Endothelial cell of hepatic sinusoid (primary cell): Measurements from ENCODE around the gene RTP5.

Experiments
- in situ Hi-C: cut with HindIII; loops from 2 replicates; pipeline ENCODE4 v1.10.0; 2017; ENCODE audit warnings: low sequenced_read_pairs

Gene RTP5

DNA sequence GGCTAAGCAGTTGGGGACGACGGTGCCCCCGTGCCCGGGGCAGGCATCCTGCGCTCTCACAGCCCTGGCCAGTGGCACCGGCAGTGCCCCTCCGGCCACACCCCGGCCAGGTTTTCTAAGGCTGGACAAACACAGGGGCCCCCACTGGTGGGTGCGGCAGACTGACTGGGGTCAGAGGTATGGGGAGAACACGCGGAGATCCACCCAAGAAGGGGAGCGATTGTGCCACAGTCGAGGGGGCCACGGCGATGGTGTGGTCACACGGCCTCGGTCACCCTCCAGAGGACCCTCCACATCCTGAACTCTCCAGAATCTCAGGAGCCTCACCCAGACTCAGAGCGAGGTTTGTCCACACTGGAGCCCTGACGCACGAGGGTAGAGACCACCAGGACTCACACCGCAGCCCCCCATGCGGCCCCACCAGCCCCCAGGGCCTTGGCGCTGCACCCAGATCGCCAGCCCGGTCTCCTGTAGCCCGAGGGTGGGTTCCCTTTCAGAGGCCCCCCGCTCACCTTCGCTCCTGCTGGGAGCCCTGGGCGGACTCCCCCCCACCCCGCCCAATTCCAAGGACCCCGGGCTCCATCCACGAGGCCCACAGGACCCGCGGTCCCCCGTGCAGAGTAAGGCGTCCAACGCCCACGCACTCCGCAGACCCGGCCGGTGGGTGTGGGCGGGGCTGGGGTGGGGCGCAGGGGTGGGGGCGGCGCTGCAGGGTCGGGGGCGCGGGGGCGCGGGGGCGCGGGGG lies 26.0 kb upstream of the RTP5 start:
- in situ Hi-C loops: no loop called here

DNA sequence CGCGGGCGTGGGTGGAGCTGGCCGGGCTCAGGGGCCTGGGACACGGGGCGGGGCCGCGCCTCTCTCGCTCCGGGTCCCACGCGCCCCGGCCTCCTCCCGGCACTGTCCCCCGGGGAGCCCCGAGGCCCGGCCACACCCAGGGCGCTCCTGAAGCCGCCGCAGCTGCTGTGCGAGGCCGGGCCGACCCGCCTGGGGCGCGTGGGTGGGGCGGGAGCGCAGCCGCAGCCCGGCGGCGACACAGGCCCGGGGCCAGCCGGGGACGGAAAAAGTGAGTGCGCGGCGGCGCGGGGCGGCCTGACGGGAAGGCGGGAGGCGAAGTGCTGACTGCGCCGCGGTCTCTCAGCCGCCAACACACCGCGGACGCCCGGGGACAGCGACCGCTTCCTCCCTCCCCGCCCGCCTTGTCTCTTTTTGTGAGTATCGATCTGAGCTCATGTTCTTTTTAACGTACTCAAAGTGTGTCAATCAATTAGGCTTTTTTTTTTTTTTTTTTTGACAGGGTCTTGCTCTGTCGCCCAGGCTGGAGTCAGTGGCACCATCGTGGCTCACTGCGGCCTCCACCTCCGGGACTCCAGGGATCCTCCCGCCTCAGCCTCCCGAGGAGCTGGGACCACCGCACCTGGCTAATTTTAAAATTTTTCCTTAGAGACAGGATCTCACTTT lies 25.3 kb upstream of the RTP5 start:
- in situ Hi-C loops: no loop called here

DNA sequence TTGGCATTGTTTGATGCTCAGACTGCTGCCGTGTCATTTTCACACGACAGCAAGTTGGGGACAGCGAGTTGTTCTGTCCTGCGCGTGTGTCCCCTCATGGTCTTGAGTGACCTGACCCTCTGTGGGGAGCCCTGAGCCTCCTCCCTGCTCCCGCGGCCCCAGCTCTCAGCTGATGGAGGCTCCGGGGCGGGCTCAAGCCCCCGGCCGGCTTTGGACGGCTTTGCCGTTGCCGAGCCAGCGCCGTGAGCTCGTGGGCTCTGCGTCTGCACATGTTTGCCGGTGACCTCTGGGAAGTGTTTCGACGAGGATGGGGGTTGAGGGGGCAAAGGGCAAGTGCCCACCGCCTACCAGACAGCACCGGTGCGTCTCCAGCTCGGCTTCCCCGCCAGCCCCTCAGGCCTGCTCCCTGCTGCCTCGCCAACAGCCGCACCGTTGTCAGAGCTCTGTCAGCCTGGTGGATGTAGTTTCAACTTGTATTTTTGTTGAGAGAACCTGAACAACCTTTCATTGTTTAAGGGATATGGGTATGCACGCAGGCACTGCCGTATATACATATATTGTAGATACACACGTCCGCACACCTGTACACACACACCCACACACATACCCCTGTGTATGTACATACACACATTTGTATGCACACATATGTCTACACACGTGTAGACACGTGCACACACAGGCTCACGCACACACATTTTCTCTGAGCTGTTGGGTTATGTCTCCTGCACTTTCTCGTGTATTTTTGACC lies 24.5 kb upstream of the RTP5 start:
- in situ Hi-C loops: no loop called here

DNA sequence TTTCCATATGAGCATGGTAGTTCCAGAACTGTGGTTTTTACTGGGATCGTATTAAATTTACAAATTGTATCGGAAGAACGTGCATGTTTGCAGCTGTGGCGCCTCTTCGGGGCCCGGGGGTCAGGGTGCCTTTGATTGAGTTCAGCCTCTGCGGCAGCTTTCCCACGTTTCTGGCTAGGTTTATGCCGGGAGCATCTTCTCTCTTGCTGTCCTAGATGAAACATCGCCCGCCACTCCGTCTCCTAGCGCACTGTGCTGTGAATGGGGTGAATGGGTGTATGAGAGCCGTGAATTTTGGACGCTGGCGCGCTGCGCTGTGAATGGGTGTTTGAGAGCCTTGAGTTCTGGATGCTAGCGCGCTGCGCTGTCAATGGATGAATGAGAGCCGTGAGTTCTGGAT lies 23.1 kb upstream of the RTP5 start:
- in situ Hi-C loops: no loop called here

DNA sequence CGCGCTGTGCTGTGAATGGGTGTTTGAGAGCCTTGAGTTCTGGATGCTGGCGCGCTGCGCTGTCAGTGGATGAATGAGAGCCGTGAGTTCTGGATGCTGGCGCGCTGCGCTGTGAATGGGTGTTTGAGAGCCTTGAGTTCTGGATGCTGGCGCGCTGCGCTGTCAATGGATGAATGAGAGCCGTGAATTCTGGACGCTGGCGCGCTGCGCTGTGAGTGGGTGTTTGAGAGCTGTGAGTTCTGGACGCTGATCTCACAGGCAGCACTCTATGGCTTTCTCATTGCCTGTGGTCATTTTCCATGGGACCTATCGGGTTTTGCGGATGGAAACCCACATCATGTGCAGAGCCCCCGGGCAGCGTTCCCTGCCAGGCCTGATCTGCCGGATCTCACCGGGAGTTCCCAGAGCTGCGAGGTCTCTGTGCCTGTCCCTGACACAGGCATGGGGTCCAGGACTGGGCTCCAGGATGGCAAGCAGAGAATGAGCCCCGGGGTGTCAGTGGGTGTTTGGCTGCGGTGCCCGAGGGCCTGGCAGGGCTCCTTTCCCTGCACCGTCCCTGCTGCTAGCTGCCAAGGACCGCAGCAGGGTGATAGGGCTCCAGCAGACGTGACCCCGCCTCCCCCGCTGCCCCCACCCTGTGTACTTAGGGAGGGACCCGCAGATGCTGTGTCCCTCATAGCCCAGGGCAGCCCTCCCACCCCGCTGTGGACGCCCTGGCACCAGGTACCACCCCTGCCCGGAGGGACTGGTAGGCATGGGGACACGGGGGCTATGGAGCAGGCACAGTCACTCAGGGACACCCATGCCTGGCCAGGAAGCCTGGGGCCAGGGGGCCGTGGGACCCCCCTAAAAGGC lies 20.5 kb upstream of the RTP5 start:
- in situ Hi-C loops: no loop called here

DNA sequence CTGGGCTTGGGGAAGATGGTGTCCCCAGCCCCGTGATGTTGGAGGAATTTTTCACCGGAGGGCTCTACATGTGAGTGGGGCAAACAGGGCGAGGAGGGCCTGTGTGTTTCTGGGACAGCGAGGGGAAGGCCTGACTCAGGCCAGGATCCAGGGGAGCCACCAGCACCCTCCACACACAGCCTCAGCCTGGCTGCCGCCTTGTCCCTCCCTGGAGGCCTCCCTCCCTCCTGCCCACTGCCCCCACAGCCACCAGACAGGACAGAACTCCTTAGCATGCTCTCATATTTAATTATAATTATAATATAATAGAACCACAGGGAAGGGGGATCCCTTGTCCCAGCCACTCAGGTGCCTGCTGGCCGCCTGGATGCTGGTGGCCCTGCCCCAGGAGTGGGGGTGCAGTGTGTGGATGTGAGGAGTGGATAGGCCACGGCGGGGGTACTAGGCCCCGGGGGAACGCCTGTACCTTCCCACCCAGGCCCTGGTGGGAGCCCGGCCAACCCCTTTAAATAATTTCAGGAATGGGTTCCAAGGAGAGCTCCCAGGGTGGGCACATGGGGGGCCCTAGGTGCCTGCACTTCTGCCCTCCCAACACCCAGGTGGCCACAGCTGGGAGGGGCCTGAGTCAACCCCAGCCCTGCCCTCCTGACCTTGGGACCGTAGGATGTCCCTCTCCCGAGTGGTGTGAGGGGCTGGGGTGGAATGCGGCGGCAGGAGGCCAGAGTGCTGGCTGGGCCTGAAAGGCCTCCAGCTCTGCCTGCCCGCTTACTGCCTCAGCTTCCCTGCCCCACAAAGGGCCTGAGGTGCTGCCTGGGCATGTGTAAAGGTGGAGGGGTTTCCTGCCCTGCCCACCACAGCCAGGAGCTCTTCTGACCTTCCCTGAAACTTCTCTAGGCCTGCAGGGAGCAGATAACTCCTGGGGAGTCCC lies 19.6 kb upstream of the RTP5 start:
- in situ Hi-C loops: no loop called here

DNA sequence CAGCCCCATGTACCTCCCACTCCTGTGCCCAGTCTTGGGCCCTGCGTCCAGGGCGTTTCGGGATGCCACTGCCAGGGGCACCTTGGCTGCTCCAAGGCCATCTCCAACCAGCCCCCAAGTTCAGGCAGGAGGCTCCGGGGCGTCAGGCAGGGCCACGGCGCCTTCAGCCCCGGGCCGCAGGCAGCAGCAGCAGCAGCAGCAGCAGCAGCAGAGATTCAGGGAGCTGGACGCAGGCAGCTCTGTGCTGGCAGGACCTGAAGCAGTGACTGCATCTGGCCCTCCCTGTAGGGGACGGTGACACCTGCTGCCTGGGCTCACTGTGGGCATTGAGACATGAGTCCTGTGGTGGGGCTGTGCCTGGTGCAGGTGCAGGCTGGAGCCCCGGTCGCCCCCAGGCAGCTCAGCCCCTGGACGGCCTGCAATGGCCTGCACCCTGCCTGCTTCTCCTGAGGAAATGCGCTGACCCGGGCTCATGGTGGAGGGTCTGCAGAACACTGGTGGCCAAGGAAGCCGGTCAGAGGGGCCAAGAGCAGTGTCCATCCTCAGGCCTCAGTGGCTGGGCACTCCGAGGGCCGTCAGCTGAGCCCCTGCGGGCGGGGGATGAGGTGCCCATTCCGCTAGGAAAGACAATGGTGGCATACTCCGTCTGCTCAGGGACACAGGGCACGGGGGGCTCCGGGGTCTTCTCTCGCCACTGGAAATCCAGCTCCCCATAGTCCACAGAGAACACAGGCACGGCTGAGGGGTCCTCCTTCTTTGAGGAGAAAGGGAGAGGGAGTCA lies 18.8 kb upstream of the RTP5 start:
- in situ Hi-C loops: no loop called here

DNA sequence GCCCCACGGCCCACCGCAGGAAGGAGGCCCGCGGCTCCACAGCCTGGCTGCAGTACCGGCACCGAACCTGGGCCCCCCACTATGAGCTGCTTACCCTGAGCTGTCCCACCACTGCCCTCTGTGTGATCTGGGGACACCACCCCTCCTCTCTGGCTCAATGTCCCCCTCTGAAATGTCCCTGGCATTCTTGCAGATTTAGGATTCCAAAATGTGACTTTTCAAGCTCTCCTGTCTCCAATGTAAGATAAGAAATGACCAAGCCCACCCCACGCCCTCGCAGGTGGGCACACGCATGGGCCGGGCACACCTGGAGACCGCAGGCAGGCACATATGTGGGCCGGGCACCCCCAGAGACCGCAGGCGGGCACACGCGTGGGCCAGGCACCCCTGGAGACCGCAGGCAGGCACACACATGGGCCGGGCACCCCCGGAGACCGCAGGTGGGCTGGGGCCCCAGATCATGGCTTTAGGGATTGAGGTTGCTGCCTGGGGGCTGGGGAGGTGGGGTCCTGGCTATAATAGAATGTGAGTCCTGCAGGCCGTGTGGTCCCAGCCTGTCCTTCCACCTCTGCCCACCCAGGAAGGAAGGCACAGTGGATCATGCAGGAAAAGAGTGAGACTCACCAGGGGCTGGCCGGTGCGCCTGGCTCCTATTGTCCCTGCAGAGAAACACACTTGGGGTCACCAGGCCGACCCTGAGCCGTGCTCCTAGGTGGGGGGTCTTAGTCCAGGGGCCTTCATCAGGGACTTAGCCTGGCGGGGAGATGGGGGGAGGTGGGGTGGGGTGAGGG lies 18.0 kb upstream of the RTP5 start:
- in situ Hi-C loops: no loop called here

DNA sequence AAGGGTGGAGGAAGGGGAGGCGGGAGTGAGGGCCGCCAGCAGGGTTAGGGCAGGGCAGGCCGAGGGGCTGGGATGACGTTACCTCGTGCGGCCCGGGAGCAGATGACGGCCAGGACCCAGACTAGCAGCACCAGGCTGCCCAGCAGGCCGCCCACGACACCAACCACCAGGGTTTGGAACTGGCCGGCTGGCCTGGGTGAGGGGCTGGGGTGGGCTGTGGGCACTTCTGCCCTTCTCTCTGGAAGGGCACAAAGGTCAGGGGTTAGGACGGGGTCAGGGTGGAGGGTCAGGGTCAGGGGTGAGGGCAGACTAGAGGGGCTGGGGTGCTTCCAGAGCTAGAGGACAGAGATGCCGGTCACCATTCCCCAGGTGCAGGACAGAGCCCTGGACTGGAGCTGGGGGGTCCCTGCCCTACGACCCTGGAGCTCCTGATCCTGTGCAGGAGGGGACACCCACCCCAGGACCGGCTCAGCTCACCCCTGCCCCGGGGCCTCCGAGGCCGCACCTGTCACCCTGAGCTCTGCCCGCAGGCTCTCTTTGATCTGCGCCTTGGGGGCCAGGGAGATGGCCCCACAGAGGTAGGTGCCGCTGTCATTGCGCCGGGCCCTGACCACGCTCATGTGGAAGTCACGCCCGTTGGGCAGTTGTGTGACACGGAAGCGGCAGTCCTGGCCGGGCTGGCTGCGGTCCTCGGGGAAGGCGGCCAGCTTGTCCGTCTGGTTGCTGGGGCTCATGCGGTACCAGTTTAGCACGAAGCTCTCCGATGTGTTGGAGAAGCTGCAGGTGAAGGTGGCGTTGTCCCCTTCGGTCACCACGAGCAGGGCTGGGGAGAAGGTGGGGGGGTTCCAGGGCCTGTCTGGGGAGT lies 17.2 kb upstream of the RTP5 start:
- in situ Hi-C loops: no loop called here

DNA sequence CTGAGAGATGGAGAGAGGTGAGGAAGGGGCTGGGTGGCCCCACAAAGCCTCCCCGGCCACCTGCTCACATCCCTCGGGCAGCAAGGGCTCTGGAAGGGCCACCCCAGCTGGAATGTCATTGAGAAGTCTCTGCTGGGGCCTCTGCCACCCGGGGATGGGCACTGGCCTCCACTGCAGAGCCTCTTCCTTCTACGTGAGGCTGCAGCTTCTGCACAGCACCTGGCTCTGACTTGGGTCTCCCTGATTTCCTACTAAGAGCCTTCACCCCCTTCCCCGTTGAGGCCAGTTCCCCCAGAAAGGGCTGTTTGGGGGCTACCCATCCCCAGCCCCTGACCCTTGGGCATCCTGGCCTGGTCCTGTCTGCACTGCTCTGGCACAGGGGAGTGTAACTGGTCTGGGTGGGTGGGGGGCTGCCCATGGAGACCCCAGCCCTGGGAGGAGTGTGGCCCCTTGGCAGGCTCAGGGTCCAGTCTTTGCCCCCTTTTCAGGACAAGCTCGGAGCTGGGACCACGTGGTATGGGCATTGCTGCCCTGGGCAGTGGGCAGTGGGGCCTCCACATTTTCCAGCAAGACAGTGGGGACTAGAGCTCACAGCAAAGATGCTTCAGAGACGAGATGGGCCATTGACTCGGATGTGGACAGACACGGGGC lies 16.4 kb upstream of the RTP5 start:
- in situ Hi-C loops: no loop called here

DNA sequence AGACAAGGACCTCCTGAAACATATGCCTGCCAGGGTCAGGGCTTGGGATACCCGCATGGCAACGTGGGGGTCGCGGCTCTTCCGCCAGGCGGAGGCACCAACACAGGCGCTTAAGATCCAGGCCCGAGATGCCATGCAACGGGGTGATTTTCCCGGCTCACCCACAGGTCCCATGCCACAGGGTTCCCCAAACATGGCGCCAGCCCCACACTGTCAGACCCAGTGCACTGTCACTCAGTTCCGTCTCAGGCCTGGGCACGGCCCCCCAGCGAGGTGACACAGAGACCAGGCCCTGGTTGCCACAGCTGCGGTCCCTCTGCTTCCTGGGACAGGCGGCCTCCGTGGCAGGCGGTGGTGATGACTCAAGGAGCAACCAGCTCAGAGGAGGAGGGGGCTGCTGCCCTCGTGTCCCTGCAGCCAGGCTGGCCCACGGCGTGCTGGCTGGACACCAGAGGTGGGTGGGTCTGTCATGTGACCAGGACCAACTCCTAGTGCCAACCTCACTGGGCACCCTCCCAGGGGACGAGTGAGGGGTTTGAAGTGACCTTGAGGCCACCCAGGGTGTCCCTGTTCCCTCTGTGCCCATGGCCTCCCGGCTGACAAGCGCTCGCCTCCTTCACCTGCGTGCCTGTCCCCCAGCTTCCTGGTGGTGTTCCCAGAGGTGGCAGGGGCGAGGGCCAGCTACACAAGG lies 15.7 kb upstream of the RTP5 start:
- in situ Hi-C loops: no loop called here

DNA sequence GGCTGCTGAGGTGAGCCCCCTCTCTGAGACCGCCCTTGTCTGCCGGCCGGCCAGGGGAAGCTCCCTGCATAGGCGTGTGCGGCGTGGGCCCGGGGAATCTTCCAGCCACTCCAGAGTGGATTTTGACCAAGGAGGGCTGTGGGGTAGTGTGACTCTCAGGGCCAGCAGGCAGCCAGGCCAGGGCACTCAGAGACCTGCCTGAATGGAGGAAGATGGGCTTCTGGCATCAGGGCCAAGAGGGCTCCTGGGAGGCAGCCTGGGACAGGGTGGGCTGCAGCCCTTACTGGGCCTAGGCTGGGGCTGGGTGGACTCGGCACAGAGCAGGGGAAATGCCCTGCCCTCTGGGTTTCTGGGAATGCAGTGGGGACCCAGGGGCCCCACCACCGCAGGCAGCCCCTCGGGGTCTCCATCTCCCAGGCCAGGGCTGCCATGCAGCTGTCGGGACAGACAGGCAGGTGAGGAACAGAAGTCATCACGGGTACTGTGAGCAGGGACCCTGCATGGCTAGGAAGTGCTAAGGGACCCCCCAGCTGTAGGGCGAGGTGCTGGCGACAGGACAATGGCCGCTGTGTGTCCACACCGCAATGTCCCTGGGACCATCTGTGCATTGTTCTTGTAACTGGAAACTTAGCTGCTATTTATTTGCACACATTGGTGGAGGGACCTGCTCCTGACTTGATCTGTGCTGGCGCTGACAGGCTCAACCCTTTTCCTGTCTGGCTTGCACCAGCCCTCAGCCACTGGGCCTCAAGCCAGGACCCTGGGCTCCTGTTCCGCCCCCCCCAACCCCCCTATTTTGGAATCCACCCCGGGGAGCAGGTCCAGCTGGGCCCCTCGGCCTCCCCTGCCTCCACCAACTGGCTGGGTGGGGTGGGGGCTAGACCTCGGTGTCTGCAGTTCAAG lies 14.9 kb upstream of the RTP5 start:
- in situ Hi-C loops: no loop called here

DNA sequence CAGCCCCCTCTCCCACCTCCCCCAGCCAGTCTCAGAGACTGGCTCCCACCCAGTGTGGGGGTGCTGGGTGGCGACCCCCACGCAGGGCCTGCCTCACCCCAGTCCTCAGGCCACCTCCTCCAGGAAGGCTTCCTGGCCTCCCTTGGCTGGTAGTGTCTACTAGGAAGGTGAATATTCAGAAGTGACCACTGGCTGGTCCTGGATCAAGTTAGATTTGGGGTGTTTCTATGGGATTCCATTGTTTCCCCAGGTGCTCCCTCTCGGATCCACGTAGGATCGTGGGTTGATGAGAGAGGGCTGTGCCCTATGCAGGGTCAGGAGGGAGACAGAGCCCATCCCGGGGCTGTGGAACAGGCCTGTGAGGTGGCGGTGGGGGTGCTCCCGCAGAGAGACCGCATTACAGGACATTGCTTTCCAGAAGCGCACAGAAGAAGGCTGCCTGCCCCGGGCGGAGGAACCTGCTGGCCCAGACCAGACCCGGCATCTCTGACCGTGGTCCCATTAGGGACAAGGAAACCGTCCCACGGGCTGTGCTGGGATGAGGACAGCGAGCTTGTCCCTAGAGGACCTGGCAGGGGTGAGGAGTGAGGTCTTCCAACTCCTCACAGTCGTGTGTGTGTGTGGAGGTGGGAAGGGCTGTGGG lies 14.2 kb upstream of the RTP5 start:
- in situ Hi-C loops: no loop called here

DNA sequence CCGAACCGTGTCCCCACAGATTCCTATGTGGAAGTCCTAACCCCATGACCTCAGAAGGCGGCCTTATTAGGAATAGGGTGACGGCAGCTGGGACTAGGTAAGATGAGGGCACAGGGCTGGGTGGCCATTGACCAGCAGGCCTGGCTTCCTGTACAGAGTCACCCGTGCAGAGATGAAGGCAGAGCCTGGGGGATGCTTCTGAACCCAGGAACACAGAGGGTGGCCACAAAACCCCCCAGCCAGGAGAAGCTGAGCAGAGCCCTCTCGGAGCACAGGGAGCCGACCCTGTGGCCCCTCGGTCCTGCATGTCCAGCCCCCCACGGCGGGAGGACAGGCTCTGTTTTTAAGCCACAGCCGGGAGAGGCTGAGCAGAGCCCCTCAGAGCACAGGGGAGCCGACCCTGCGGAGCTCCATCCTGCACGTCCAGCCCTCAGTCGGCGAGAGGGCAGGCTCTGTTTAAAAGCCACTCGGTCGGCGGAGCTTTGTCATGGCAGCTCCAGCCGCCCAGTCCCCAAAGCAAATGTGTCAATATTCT lies 13.6 kb upstream of the RTP5 start:
- in situ Hi-C loops: no loop called here
